IMR-90 (cell line): ENCODE results near the gene EVI5.

Experiments used
- BHLHE40 ChIP-seq: fragments of 150-350 bp; IDR thresholded peaks from 2 replicates; pipeline ENCODE4 v1.6.1; 2016; ENCODE audit warnings: mild to moderate bottlenecking, low read depth, low read length
- CHD1 ChIP-seq: IDR thresholded peaks from 2 replicates; pipeline ENCODE4 v1.6.1; 2012; ENCODE audit warnings: low read depth, low read length, improper control_type of control experiment
- CTCF ChIP-seq: conservative IDR thresholded peaks from 2 replicates; pipeline ENCODE4 v1.5.1; 2012; ENCODE audit warnings: mild to moderate bottlenecking, low read depth, low read length, improper control_type of control experiment
- ELK1 ChIP-seq: fragments of 150-350 bp; IDR thresholded peaks from 2 replicates; pipeline ENCODE4 v1.6.1; 2016; ENCODE audit warnings: low read depth, mild to moderate bottlenecking, low read length, moderate library complexity, borderline replicate concordance
- FOS ChIP-seq: fragments of 150-350 bp; IDR thresholded peaks from 2 replicates; pipeline ENCODE4 v1.6.1; 2016; ENCODE audit warnings: low read depth, low read length
- MXI1 ChIP-seq: IDR thresholded peaks from 2 replicates; pipeline ENCODE4 v1.6.1; 2012; ENCODE audit warnings: low read depth, mild to moderate bottlenecking, low read length, moderate library complexity, borderline replicate concordance
- POLR2A ChIP-seq: IDR thresholded peaks from 2 replicates; pipeline ENCODE4 v1.6.1; 2012; ENCODE audit warnings: mild to moderate bottlenecking, low read depth, low read length
- RCOR1 ChIP-seq: IDR thresholded peaks from 2 replicates; pipeline ENCODE4 v1.6.1; 2012; ENCODE audit warnings: mild to moderate bottlenecking, low read length, improper control_type of control experiment; ENCODE audit not compliant: insufficient replicate concordance
- SMC3 ChIP-seq: fragments of 150-350 bp; IDR thresholded peaks from 2 replicates; pipeline ENCODE4 v1.6.1; 2016; ENCODE audit warnings: low read depth, mild to moderate bottlenecking, antibody characterized with exemption, low read length, moderate library complexity

GRCh38 chr1:92707709-92708108 is 77.2 kb downstream of the EVI5 start:
- TF ChIP-seq CTCF: no peak
- TF ChIP-seq POLR2A: no peak
- no peak for TF ChIP-seq RCOR1
- no peak for TF ChIP-seq BHLHE40
- no peak for TF ChIP-seq MXI1
- TF ChIP-seq FOS: no peak
- TF ChIP-seq CHD1: no peak
- no peak for TF ChIP-seq ELK1
- TF ChIP-seq SMC3: no peak
